Hepatocyte (in vitro differentiated cells): ENCODE results near the gene RASD2. TPM values are rescaled to one million over a fixed set of nuclear protein-coding genes. Genes with fewer than 3 reads are reported as not detected.
"Not testable (repeated sequence)": the region's sequence is repeated elsewhere in the genome, so short reads cannot be mapped to it uniquely, and the experiment has no call there.

ENCODE experiments used
- DNase-seq: peaks from one replicate; pipeline ENCODE4 v3.0.0-alpha.2; 2016; ENCODE audit warnings: low spot score
- H2AFZ ChIP-seq: fragments of 200-600 bp; sonication (generic); 2 replicates; pipeline ENCODE4 v1.6.0; 2016; ENCODE audit warnings: antibody characterized with exemption, mild to moderate bottlenecking
- H3K27ac ChIP-seq: fragments of 200-600 bp; sonication (generic); 2 replicates; pipeline ENCODE4 v1.5.1; 2016; ENCODE audit warnings: mild to moderate bottlenecking
- H3K27me3 ChIP-seq: fragments of 200-600 bp; sonication (generic); 2 replicates; pipeline ENCODE4 v1.6.1; 2016
- H3K36me3 ChIP-seq: fragments of 200-600 bp; sonication (generic); replicated peaks from 2 replicates; pipeline ENCODE4 v1.5.1; 2016; ENCODE audit warnings: low read depth; ENCODE audit not compliant: insufficient read depth
- H3K4me1 ChIP-seq: fragments of 200-600 bp; sonication (generic); 2 replicates; pipeline ENCODE4 v1.5.1; 2016; ENCODE audit warnings: mild to moderate bottlenecking, moderate library complexity; ENCODE audit not compliant: insufficient read depth
- H3K4me2 ChIP-seq: fragments of 200-600 bp; sonication (generic); 2 replicates; pipeline ENCODE4 v1.6.0; 2016
- H3K4me3 ChIP-seq: fragments of 200-600 bp; sonication (generic); 2 replicates; pipeline ENCODE4 v1.5.1; 2016; ENCODE audit warnings: mild to moderate bottlenecking
- H3K79me2 ChIP-seq: fragments of 200-600 bp; sonication (generic); 2 replicates; pipeline ENCODE4 v1.6.0; 2017; ENCODE audit warnings: mild to moderate bottlenecking
- H3K9me2 ChIP-seq: fragments of 200-600 bp; sonication (generic); replicated peaks from 2 replicates; pipeline ENCODE4 v1.6.0; 2017; ENCODE audit warnings: mild to moderate bottlenecking; ENCODE audit not compliant: insufficient read depth
- H3K9me3 ChIP-seq: fragments of 200-600 bp; sonication (generic); 2 replicates; pipeline ENCODE4 v1.5.1; 2016; ENCODE audit warnings: low read depth, mild to moderate bottlenecking
- H4K20me1 ChIP-seq: fragments of 200-600 bp; sonication (generic); 2 replicates; pipeline ENCODE4 v1.6.0; 2016; ENCODE audit warnings: mild to moderate bottlenecking; ENCODE audit not compliant: insufficient read depth, poor library complexity, severe bottlenecking
- EZH2 ChIP-seq: fragments of 200-600 bp; sonication (generic); IDR thresholded peaks from 2 replicates; pipeline ENCODE4 v1.6.1; 2016; ENCODE audit warnings: antibody characterized with exemption, mild to moderate bottlenecking, borderline replicate concordance
- EZH2phosphoT487 ChIP-seq: fragments of 200-600 bp; sonication (generic); IDR thresholded peaks from one replicate; pipeline ENCODE4 v1.6.1; 2018; ENCODE audit warnings: antibody characterized with exemption, mild to moderate bottlenecking, low read depth, moderate library complexity; ENCODE audit not compliant: unreplicated experiment, severe bottlenecking
- WGBS: methylation state at CpG from one replicate; pipeline ENCODE4 v1.1.6; 2016; ENCODE audit warnings: low lambda C conversion rate; ENCODE audit errors: missing lambda C conversion rate; 5-methylcytosine and 5-hydroxymethylcytosine counted together
- polyA plus RNA-seq: library from polyadenylated mRNA; unstranded; fragments of >200 nt; fragmentation: Nextera tagmentation; extraction: Ambion mirVana; gene quantifications from 2 replicates; pipeline ENCODE4 v1.2.1, GENCODE V29; 2016
- total RNA-seq: library from RNA; depleted of rRNA; stranded (reverse); fragments of >200 nt; gene quantifications from 2 replicates; pipeline ENCODE4 v1.2.3, GENCODE V29; 2014
- TF ChIP-seq, protein P1 (sequence below): fragments of 200-600 bp; sonication (generic); IDR thresholded peaks from 2 replicates; pipeline ENCODE4 v1.5.1; 2016; ENCODE audit warnings: antibody characterized with exemption, mild to moderate bottlenecking; ENCODE audit not compliant: poor library complexity

RASD2 gene
- 0.88 and 1.3 TPM in 2 replicates for total RNA-seq
- polyA plus RNA-seq, result 12.7 and 13.5 TPM in 2 replicates

- H3K9me2 ChIP-seq, result no peaks in the 10 kb centered on the region
- no peaks in the 10 kb centered on the region for H3K79me2 ChIP-seq
- peak within 1 kb of the TSS; percentile 58 for H3K4me3 ChIP-seq
- no peaks in the 10 kb centered on the region for H3K36me3 ChIP-seq
- H3K9me3 ChIP-seq, result no peaks in the 10 kb centered on the region
- TF ChIP-seq EZH2 (no peak), EZH2phosphoT487 (no peak)
- TF ChIP-seq, protein P1, sequence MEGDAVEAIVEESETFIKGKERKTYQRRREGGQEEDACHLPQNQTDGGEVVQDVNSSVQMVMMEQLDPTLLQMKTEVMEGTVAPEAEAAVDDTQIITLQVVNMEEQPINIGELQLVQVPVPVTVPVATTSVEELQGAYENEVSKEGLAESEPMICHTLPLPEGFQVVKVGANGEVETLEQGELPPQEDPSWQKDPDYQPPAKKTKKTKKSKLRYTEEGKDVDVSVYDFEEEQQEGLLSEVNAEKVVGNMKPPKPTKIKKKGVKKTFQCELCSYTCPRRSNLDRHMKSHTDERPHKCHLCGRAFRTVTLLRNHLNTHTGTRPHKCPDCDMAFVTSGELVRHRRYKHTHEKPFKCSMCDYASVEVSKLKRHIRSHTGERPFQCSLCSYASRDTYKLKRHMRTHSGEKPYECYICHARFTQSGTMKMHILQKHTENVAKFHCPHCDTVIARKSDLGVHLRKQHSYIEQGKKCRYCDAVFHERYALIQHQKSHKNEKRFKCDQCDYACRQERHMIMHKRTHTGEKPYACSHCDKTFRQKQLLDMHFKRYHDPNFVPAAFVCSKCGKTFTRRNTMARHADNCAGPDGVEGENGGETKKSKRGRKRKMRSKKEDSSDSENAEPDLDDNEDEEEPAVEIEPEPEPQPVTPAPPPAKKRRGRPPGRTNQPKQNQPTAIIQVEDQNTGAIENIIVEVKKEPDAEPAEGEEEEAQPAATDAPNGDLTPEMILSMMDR, result no peak
- H3K4me1 ChIP-seq, result peaks cover 10% of the 10 kb centered on the region
- no peaks in the 10 kb centered on the region for H4K20me1 ChIP-seq
- no peak within 1 kb of the TSS for H3K27ac ChIP-seq
- 1% methylated on average over 27 of the region's 49 CpGs for WGBS
- peak within 1 kb of the TSS; percentile 63 for H2AFZ ChIP-seq
- peak; percentile 60 for DNase-seq
- peak within 1 kb of the TSS; percentile 99 for H3K4me2 ChIP-seq
- peaks cover 37% of the 10 kb centered on the region for H3K27me3 ChIP-seq
Observed at GRCh38 chr22:35540595-35541253, at the start of gene RASD2. TSS of gene RASD2 (plus strand) at chr22:35540831. CDS start at chr22:35546810, 5,979 bp downstream.

- not testable (repeated sequence) for H3K9me3 ChIP-seq, H4K20me1 ChIP-seq, DNase-seq, H2AFZ ChIP-seq, H3K4me2 ChIP-seq, H3K27me3 ChIP-seq, H3K79me2 ChIP-seq, H3K4me1 ChIP-seq, H3K27ac ChIP-seq, H3K36me3 ChIP-seq, H3K9me2 ChIP-seq, H3K4me3 ChIP-seq
- WGBS, result 89% methylated on average over 5 of the region's 24 CpGs
Observed at GRCh38 chr22:35491061-35491907, 49.3 kb upstream of the RASD2 start.

GRCh38 chr22:35491908-35492380 lies 48.7 kb upstream of the RASD2 start:
- Histone ChIP-seq H4K20me1 (no peaks in the 10 kb centered on the region), H3K36me3 (no peaks in the 10 kb centered on the region), H3K4me2 (no peak overlapping the region), H3K9me3 (no peaks in the 10 kb centered on the region), H3K27ac (no peak overlapping the region), H3K9me2 (no peaks in the 10 kb centered on the region), H3K4me3 (no peak overlapping the region), H2AFZ (no peak overlapping the region), H3K79me2 (no peaks in the 10 kb centered on the region), H3K27me3 (no peaks in the 10 kb centered on the region), H3K4me1 (no peaks in the 10 kb centered on the region)
- DNase-seq, result no peak
- TF ChIP-seq EZH2phosphoT487, result no peak
- TF ChIP-seq EZH2, result no peak
- 100% methylated on average over 2 of the region's 3 CpGs for WGBS

- TF ChIP-seq, protein P1, result no peak
- TF ChIP-seq EZH2phosphoT487, result no peak
- TF ChIP-seq EZH2, result no peak
- H2AFZ ChIP-seq, result no peak overlapping the region
- no peaks in the 10 kb centered on the region for H4K20me1 ChIP-seq
- no peaks in the 10 kb centered on the region for H3K9me2 ChIP-seq
- H3K27me3 ChIP-seq, result no peaks in the 10 kb centered on the region
- no peaks in the 10 kb centered on the region for H3K36me3 ChIP-seq
- H3K79me2 ChIP-seq, result no peaks in the 10 kb centered on the region
- no peaks in the 10 kb centered on the region for H3K9me3 ChIP-seq
- no peaks in the 10 kb centered on the region for H3K4me1 ChIP-seq
- no peak overlapping the region for H3K4me3 ChIP-seq
- no peak for DNase-seq
- no peak overlapping the region for H3K4me2 ChIP-seq
- H3K27ac ChIP-seq, result no peak overlapping the region
- WGBS, result 92% methylated on average over 5 of the region's 5 CpGs
Observed at GRCh38 chr22:35493074-35493473, 47.6 kb upstream of the RASD2 start.

DNA sequence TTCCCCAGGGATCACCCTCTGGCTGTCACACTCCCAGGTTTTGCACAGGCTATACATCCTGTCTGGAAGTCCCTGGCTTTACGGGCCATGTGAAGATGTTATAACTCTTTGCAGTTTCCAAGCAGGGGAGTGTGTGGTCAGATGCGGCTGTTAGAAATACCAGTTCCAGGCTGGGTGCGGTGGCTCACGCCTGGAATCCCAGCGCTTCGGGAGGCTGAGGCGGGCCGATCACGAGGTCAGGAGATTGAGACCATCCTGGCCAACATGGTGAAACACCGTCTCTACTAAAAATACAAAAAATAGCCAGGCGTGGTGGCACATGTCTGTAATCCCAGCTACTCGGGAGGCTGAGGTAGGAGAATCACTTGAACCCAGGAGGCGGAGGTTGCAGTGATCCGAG lies 44.9 kb upstream of the RASD2 start:
- DNase-seq, H3K79me2 ChIP-seq, H3K9me2 ChIP-seq, H3K4me1 ChIP-seq, H3K4me2 ChIP-seq, H3K9me3 ChIP-seq, H3K36me3 ChIP-seq, H4K20me1 ChIP-seq, H2AFZ ChIP-seq, H3K27ac ChIP-seq, H3K27me3 ChIP-seq, H3K4me3 ChIP-seq: not testable (repeated sequence)
- 95% methylated on average over 14 of the region's 14 CpGs for WGBS
